Activated CD8-positive, alpha-beta T cell treated with anti-CD3 and anti-CD28 coated beads, Interleukin-2, amount 10 ng/mL, durations not matched to agents 7 days and 5 days (primary cell): Measurements from ENCODE around the gene COPA. TPM values are rescaled to one million over a fixed set of nuclear protein-coding genes. Genes with fewer than 3 reads are reported as not detected.

Source experiments
- ATAC-seq: fragments of 150-1000 bp; cut with Tn5 transposase; one replicate; pipeline ENCODE4 v1.10.0; 2021; ENCODE audit warnings: moderate library complexity
- CTCF ChIA-PET: fragments of 350-600 bp; sonication (Branson Sonifier 250); formaldehyde crosslinking; loops from one replicate; lab custom pipeline; 2021; ENCODE audit warnings: antibody characterized with exemption; lab: Charles Lee
- POLR2A ChIA-PET: fragments of 350-600 bp; sonication (Branson Sonifier 250); formaldehyde crosslinking; loops from one replicate; lab custom pipeline; 2021; ENCODE audit warnings: antibody characterized with exemption; lab: Charles Lee
- DNase-seq: peaks from one replicate; pipeline ENCODE4 v3.0.0-alpha.2; 2020
- H3K27ac Mint-ChIP-seq: one replicate; pipeline ENCODE4 v1.8.0; 2021; ENCODE audit warnings: mild to moderate bottlenecking, mixed read lengths
- H3K27me3 Mint-ChIP-seq: one replicate; pipeline ENCODE4 v1.8.0; 2021; ENCODE audit warnings: low read depth, mixed read lengths
- H3K36me3 Mint-ChIP-seq: one replicate; pipeline ENCODE4 v1.8.0; 2021; ENCODE audit warnings: low read depth, mixed read lengths
- H3K4me1 Mint-ChIP-seq: one replicate; pipeline ENCODE4 v1.8.0; 2021; ENCODE audit warnings: low read depth, mixed read lengths
- H3K4me3 Mint-ChIP-seq: one replicate; pipeline ENCODE4 v1.8.0; 2021; ENCODE audit warnings: mild to moderate bottlenecking, mixed read lengths
- H3K9me3 Mint-ChIP-seq: one replicate; pipeline ENCODE4 v1.8.0; 2022; ENCODE audit warnings: mixed read lengths; ENCODE audit not compliant: insufficient read depth
- total RNA-seq, 2 experiments: library from RNA; stranded (reverse); gene quantifications; one replicate each; pipeline ENCODE4 v1.2.3, GENCODE V29; 2021

Gene COPA
- total RNA-seq, 2 experiments from 2014 or later, result 121 to 128 TPM

GRCh38 chr1:160244209-160244608 is 98.8 kb downstream of the COPA start:
- POLR2A ChIA-PET, result interaction anchor here (1.2 kb wide), 1 partner anchor 16 kb away, joined by 3 read pairs; no protein-coding TSS in a partner anchor
- DNase-seq, result no peak
- Mint-ChIP-seq H3K9me3 (no peaks in the 10 kb centered on the region), H3K4me3 (no peak overlapping the region), H3K27ac (no peak overlapping the region), H3K4me1 (no peaks in the 10 kb centered on the region), H3K27me3 (no peaks in the 10 kb centered on the region), H3K36me3 (peaks cover 17% of the 10 kb centered on the region)
- no peak for ATAC-seq
- CTCF ChIA-PET, result interaction anchor here (1.1 to 7.1 kb wide), 5 partner anchors 7 to 165 kb away, joined by 3 to 72 read pairs (median 5); no protein-coding TSS in a partner anchor

GRCh38 chr1:160243767-160244166 is 99.3 kb downstream of the COPA start:
- no peaks in the 10 kb centered on the region for H3K4me1 Mint-ChIP-seq
- no peak overlapping the region for H3K27ac Mint-ChIP-seq
- H3K27me3 Mint-ChIP-seq, result no peaks in the 10 kb centered on the region
- ATAC-seq (no peak), DNase-seq (no peak)
- ChIA-PET CTCF (interaction anchor here (1.0 to 7.1 kb wide), 8 partner anchors 8 to 165 kb away, joined by 3 to 72 read pairs (median 4); no protein-coding TSS in a partner anchor), POLR2A (interaction anchor here (1.2 kb wide), 1 partner anchor 17 kb away, joined by 3 read pairs; no protein-coding TSS in a partner anchor)
- H3K9me3 Mint-ChIP-seq, result no peaks in the 10 kb centered on the region
- H3K36me3 Mint-ChIP-seq, result peaks cover 22% of the 10 kb centered on the region
- no peak overlapping the region for H3K4me3 Mint-ChIP-seq

GRCh38 chr1:160239582-160240299 is 103.3 kb downstream of the COPA start:
- no peaks in the 10 kb centered on the region for H3K9me3 Mint-ChIP-seq
- no peak overlapping the region for H3K4me3 Mint-ChIP-seq
- H3K27ac Mint-ChIP-seq, result no peak overlapping the region
- peaks cover 41% of the 10 kb centered on the region for H3K36me3 Mint-ChIP-seq
- ChIA-PET CTCF (interaction anchor here (1.1 to 7.1 kb wide), 8 partner anchors 12 to 194 kb away, joined by 3 to 72 read pairs (median 4); no protein-coding TSS in a partner anchor), POLR2A (no interaction called here)
- DNase-seq, result no peak
- ATAC-seq, result no peak
- H3K4me1 Mint-ChIP-seq, result no peaks in the 10 kb centered on the region
- H3K27me3 Mint-ChIP-seq, result no peaks in the 10 kb centered on the region

Other genes starting within 250 kb of the COPA start
- gene IGSF8, start 244.6 kb downstream of the COPA start, total RNA-seq, result 10 to 100 TPM; 41.7 to 44.4 TPM
- gene ATP1A2, start 227.5 kb downstream of the COPA start, total RNA-seq, result not detected
- gene ATP1A4, start 191.6 kb downstream of the COPA start, total RNA-seq, result not detected
- not detected for gene CASQ1, start 152.7 kb downstream of the COPA start, total RNA-seq
- 10 to 100 TPM; 27.3 to 35.2 TPM for gene PEA15, start 137.9 kb downstream of the COPA start, total RNA-seq
- gene DCAF8, start 80.7 kb downstream of the COPA start, total RNA-seq, result 10 to 100 TPM; 81.9 to 85.9 TPM
- gene PEX19, start 58.1 kb downstream of the COPA start, total RNA-seq, result 10 to 100 TPM; 42.3 to 42.7 TPM
- gene NCSTN, start 133 bp upstream of the COPA start, total RNA-seq, result 10 to 100 TPM; 52.7 to 59.7 TPM
- under 1 TPM; 0.24 to 0.47 TPM for gene NHLH1, start 23.8 kb upstream of the COPA start, total RNA-seq
- not detected for gene VANGL2, start 57.3 kb upstream of the COPA start, total RNA-seq
- gene SLAMF6, start 180.0 kb upstream of the COPA start, total RNA-seq, result 10 to 100 TPM; 23.9 to 24.7 TPM
- gene CD84, start 236.2 kb upstream of the COPA start, total RNA-seq, result 10 to 100 TPM; 14.0 to 15.4 TPM